Measurements from ENCODE around the gene ZSCAN9. TPM values are rescaled to one million over a fixed set of nuclear protein-coding genes. Genes with fewer than 3 reads are reported as not detected.
A peak's percentile ranks its signal among the peaks of the same experiment; 100 is the strongest.

The ZSCAN9 gene
- total and polyA plus RNA-seq, 2 experiments from 2014 or later, result 15.4 to 18.6 TPM

- H3K27ac ChIP-seq, result no peak overlapping the region
- no peaks in the 10 kb centered on the region for H3K36me3 ChIP-seq
- no peak for TF ChIP-seq CTCF (IDR thresholded peaks at IDR 0.05; ENCODE audit: low read depth, low read length)
- H3K27me3 ChIP-seq, result peaks cover 100% of the 10 kb centered on the region
- H3K4me1 ChIP-seq (ENCODE audit: low read depth), result peaks cover 7% of the 10 kb centered on the region
- peak in 1 of 2 donors; percentile 17 for DNase-seq (ENCODE audit: low read depth in 1 of 2, low spot score in 1 of 2)
- peak overlapping the region; percentile 30 for H3K4me3 ChIP-seq
- H3K9me3 ChIP-seq (ENCODE audit: low read depth), result no peaks in the 10 kb centered on the region
Observed at GRCh38 chr6:28208111-28208659, 16.9 kb upstream of the ZSCAN9 start.

- no peak for TF ChIP-seq CTCF (IDR thresholded peaks at IDR 0.05; ENCODE audit: low read depth, low read length)
- Histone ChIP-seq H3K9me3 (ENCODE audit: low read depth) (no peaks in the 10 kb centered on the region), H3K27ac (no peak overlapping the region), H3K4me3 (no peak overlapping the region), H3K36me3 (no peaks in the 10 kb centered on the region), H3K27me3 (peaks cover 100% of the 10 kb centered on the region), H3K4me1 (ENCODE audit: low read depth) (peaks cover 7% of the 10 kb centered on the region)
- DNase-seq (ENCODE audit: low read depth in 1 of 2, low spot score in 1 of 2), result peak in 1 of 2 donors; percentile 7
Observed at GRCh38 chr6:28209753-28210535, 15.1 kb upstream of the ZSCAN9 start.

- H3K4me1 ChIP-seq (ENCODE audit: low read depth), result peaks cover 7% of the 10 kb centered on the region
- TF ChIP-seq CTCF (IDR thresholded peaks at IDR 0.05; ENCODE audit: low read depth, low read length), result no peak
- peaks cover 91% of the 10 kb centered on the region for H3K27me3 ChIP-seq
- no peak overlapping the region for H3K27ac ChIP-seq
- H3K9me3 ChIP-seq (ENCODE audit: low read depth), result no peaks in the 10 kb centered on the region
- no peak for DNase-seq (ENCODE audit: low read depth in 1 of 2, low spot score in 1 of 2)
- H3K4me3 ChIP-seq, result peak overlapping the region; percentile 9
- no peaks in the 10 kb centered on the region for H3K36me3 ChIP-seq
Observed at GRCh38 chr6:28211840-28212509, 13.1 kb upstream of the ZSCAN9 start.

- Histone ChIP-seq H3K36me3 (no peaks in the 10 kb centered on the region), H3K9me3 (ENCODE audit: low read depth) (no peaks in the 10 kb centered on the region), H3K27me3 (peaks cover 84% of the 10 kb centered on the region), H3K4me3 (peak overlapping the region; percentile 9), H3K27ac (no peak overlapping the region), H3K4me1 (ENCODE audit: low read depth) (peaks cover 7% of the 10 kb centered on the region)
- DNase-seq (ENCODE audit: low read depth in 1 of 2, low spot score in 1 of 2), result peak; percentile 20 to 58
- no peak for TF ChIP-seq CTCF (IDR thresholded peaks at IDR 0.05; ENCODE audit: low read depth, low read length)
Observed at GRCh38 chr6:28212510-28213212, 12.4 kb upstream of the ZSCAN9 start.

- no peaks in the 10 kb centered on the region for H3K36me3 ChIP-seq
- H3K9me3 ChIP-seq (ENCODE audit: low read depth), result no peaks in the 10 kb centered on the region
- H3K27ac ChIP-seq, result no peak overlapping the region
- TF ChIP-seq CTCF (IDR thresholded peaks at IDR 0.05; ENCODE audit: low read depth, low read length), result no peak
- H3K27me3 ChIP-seq, result peaks cover 79% of the 10 kb centered on the region
- H3K4me3 ChIP-seq, result no peak overlapping the region
- no peak for DNase-seq (ENCODE audit: low read depth in 1 of 2, low spot score in 1 of 2)
- H3K4me1 ChIP-seq (ENCODE audit: low read depth), result peaks cover 3% of the 10 kb centered on the region
Observed at GRCh38 chr6:28213213-28213523, 11.9 kb upstream of the ZSCAN9 start.

All from cardiac muscle cell (in vitro differentiated cells and primary cell).